Measurements from ENCODE around the gene TREML4.

The TREML4 gene

DNA sequence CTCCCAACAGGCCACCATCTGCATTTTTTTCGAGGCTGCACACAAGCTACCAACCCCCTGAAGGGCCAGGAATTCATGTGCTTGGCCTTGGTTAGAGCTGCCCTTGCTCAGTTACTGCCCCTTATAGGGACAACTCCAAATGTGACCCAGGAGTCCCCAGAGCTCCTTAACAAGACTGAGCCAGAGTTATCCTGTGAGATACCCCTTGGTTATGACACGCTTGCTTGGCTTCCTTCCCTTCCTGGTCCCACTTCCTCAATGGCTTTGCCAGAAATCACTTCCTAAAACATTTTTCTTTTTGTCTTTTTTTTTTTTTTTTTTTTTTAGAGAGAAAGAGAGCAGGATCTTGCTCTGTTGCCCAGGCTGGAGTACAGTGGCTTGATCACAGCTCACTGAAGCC lies 49.5 kb downstream of the TREML4 start:
- Mint-ChIP-seq H3K4me3 (no peak overlapping the region), H3K27me3 (no peaks in the 10 kb centered on the region), H3K36me3 (ENCODE audit: low read depth) (no peaks in the 10 kb centered on the region), H3K9me3 (no peaks in the 10 kb centered on the region), H3K27ac (no peak overlapping the region), H3K4me1 (peaks cover 10% of the 10 kb centered on the region)
- no peak for ATAC-seq
- no peak for DNase-seq

DNA sequence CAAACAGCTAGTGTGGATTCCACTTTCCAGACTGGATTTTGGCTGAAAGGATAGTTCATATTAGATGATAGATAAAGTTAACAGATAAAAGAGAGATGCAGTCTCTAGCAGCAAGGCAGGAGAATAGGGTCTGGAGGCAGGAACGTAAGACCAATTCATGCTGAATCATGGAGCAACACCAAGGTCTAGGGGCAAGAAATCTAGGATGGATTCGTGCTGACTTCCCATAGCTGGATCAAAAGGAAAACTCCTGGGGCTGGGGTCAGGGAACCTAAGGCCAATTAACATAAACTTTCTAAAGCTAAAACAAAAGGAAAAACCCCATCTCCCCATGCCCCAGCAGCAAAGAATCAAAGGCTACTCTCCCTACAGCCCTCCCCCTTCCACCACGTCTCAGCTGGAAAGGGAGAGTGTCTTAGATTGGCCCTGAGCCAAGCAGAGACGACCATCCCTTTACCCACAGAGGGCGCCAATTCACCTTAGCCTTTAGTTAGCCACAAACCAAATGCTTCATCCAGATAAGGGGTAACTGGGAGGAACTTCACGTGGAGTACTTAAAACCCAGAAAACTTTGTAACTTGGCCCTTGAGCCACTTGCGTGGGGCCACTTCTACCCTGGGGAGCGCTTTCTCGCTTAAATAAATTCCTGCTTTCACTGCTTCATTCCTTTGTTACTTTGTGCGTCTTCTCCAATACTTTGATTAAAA lies 50.7 kb downstream of the TREML4 start:
- peak; percentile 88 for ATAC-seq
- no peaks in the 10 kb centered on the region for H3K27me3 Mint-ChIP-seq
- peaks cover 13% of the 10 kb centered on the region for H3K4me1 Mint-ChIP-seq
- peak overlapping the region; percentile 12 for H3K27ac Mint-ChIP-seq
- peak; percentile 71 for DNase-seq
- no peaks in the 10 kb centered on the region for H3K9me3 Mint-ChIP-seq
- no peak overlapping the region for H3K4me3 Mint-ChIP-seq
- H3K36me3 Mint-ChIP-seq (ENCODE audit: low read depth), result no peaks in the 10 kb centered on the region

DNA sequence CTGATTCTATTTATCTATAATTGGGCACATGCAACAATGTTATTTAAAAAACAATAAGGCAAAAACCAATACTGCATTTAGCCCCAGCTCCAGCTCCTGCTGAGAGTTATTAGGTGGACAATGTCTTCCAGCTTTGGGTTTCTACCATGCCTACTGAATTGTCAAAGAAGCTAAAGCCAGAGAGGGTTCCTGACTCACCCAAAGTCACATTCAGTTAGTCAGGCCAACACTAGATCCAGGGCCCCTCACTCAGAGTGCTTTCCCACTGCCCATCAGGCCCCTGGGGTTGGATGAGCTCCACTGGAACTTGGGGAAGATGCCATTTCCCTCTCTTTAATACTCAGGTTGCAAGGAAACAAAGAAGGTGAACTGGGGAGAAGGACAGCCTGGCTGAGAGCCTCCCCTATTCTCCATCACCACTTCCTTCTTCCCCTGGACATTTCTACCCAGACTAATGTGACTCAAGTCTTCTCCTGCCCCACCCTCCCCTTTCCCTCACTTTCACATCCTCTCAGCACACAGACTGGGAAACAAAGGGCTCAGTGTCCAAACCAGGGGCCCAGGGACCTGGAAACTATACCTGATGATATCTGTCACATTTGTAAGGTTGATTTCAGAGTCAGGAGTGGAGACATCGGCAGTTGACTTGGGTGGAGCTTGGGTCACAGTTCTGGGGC lies 52.4 kb downstream of the TREML4 start:
- H3K27ac Mint-ChIP-seq, result no peak overlapping the region
- DNase-seq (no peak), ATAC-seq (no peak)
- no peak overlapping the region for H3K4me3 Mint-ChIP-seq
- H3K27me3 Mint-ChIP-seq, result peaks cover 2% of the 10 kb centered on the region
- H3K9me3 Mint-ChIP-seq, result no peaks in the 10 kb centered on the region
- no peaks in the 10 kb centered on the region for H3K36me3 Mint-ChIP-seq (ENCODE audit: low read depth)
- H3K4me1 Mint-ChIP-seq, result peaks cover 14% of the 10 kb centered on the region

DNA sequence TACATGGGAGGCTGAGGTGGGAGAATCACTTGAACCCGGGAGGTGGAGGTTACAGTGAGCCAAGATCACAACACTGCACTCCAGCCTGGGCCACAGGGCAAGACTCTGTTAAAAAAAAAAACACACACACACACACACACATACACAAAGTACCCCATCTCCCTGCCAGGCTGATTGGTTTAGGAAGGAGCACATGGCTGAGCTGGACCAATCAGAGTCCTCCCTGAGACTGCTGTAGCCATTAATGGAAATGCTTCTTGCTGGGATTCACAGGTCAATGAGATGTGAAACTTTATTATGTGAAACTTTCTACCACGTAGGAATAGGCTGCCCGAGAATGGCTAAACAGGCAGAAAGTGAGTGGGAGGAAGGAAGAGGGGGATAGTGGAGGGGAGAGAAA lies 55.5 kb downstream of the TREML4 start:
- DNase-seq, result no peak
- no peak for ATAC-seq
- no peak overlapping the region for H3K4me3 Mint-ChIP-seq
- H3K4me1 Mint-ChIP-seq, result peaks cover 31% of the 10 kb centered on the region
- H3K36me3 Mint-ChIP-seq (ENCODE audit: low read depth), result no peaks in the 10 kb centered on the region
- peaks cover 2% of the 10 kb centered on the region for H3K27me3 Mint-ChIP-seq
- no peaks in the 10 kb centered on the region for H3K9me3 Mint-ChIP-seq
- H3K27ac Mint-ChIP-seq, result peak overlapping the region; percentile 16

DNA sequence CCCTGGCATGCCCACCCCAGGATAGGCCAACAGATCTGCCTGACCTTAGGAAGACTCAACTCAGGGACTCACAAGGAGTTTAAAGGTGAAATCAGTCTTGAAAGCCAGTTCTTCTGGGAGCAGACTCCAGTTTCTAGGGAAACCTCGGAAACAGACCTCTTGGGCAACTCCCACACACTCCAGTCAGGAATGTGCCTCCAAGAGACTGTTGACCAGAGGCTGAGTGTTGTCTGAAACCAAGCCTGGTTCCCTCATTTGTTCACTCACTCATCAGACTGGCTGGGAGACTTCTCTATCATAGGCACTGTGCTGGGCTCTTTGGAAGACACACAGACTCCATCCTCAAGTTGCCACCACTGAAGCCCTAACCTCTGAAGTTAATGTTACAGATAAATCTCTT lies 56.6 kb downstream of the TREML4 start:
- no peaks in the 10 kb centered on the region for H3K9me3 Mint-ChIP-seq
- peaks cover 25% of the 10 kb centered on the region for H3K4me1 Mint-ChIP-seq
- DNase-seq (no peak), ATAC-seq (no peak)
- H3K27me3 Mint-ChIP-seq, result peaks cover 2% of the 10 kb centered on the region
- no peak overlapping the region for H3K27ac Mint-ChIP-seq
- H3K4me3 Mint-ChIP-seq, result no peak overlapping the region
- no peaks in the 10 kb centered on the region for H3K36me3 Mint-ChIP-seq (ENCODE audit: low read depth)

DNA sequence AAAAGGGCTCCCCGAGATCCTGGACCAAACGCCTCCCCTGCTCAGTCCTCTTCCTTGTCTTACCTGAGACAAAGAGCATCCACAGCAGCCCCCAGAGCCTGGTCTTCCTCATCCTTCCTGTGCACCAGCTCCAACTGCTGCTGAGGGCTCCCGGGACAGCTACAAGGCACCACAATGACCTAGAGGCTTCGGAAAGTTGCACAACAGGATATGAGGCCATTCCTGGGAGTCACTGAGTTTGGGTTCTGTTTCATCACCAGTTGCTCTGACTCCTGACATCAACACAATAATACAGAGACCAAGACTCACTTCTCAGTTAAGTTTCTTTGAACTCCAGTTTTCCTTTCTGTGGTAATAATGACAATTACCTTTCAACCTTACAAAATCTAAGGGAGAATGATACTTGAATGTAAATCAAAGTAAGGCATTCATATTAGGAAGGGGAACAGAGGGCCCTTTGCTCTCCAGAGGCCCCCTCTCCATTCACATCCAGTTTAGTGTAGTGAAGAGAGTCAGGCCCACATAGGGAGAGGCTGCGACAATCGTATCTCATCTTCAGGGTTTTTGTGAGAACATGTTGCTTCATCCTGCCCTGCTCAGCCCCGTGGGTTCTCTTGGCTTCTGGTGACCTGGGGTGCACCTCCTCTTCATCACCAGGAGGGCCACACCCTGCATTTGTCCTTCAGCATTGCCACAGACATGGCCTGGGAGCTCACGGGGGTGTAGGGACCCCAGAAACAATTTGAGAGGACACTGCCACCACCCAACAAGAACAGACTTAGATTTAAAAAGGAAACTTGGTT lies 58.6 kb downstream of the TREML4 start, which contains the start of gene TREM1:
Gene TREM1 (minus strand): TSS at position 139 of the 803 bp plus-strand sequence. CDS start 27 bp downstream, at position 112.
- peaks cover 2% of the 10 kb centered on the region for H3K27me3 Mint-ChIP-seq
- DNase-seq (no peak), ATAC-seq (peak; percentile 24)
- H3K4me3 Mint-ChIP-seq, result no peak within 1 kb of the TSS
- H3K36me3 Mint-ChIP-seq (ENCODE audit: low read depth), result no peaks in the 10 kb centered on the region
- H3K4me1 Mint-ChIP-seq, result peaks cover 25% of the 10 kb centered on the region
- no peaks in the 10 kb centered on the region for H3K9me3 Mint-ChIP-seq
- peak within 1 kb of the TSS; percentile 13 for H3K27ac Mint-ChIP-seq

DNA sequence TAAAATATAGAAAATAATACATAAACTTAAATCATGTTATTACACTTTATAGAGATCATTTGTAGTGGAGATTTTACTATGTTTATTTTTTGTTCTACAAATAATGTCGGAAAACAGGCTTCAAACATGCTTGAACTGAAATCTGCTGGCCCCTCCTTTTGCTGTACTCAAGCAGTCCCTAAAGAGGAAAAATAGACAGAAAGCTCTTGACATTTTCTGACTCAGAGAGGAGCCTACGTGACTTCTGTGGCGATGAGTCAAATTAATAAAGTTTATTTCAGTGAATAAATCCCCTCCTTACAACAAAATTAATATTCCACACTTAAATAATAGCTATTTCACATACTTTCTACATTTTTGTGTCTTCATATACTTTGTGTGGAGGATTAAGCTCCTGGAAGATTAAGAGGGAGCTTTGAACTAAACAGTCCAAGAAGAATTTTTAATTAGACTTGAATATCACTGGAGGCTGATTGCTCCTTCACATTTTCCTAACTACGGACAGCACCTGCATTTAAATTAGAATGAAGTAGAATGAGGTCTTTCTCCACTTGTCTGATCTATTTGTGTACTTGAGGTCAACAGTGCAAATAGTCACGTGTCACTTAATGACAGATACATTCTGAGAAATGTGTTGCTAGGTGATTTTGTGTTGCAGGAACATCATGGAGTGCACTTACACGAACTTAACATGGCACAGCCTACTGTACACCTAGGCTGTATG lies 60.0 kb downstream of the TREML4 start:
- Mint-ChIP-seq H3K9me3 (no peaks in the 10 kb centered on the region), H3K36me3 (ENCODE audit: low read depth) (no peaks in the 10 kb centered on the region), H3K27me3 (peaks cover 2% of the 10 kb centered on the region), H3K4me1 (peaks cover 25% of the 10 kb centered on the region), H3K4me3 (no peak overlapping the region), H3K27ac (peak overlapping the region; percentile 63)
- DNase-seq (no peak), ATAC-seq (peak; percentile 62)

Data from activated naive CD8-positive, alpha-beta T cell treated with anti-CD3 and anti-CD28 coated beads, Interleukin-2, amount 50 U/mL, for 24 hours (primary cell).